Measurements from ENCODE around the gene ZCCHC12.

ZCCHC12 gene

DNA sequence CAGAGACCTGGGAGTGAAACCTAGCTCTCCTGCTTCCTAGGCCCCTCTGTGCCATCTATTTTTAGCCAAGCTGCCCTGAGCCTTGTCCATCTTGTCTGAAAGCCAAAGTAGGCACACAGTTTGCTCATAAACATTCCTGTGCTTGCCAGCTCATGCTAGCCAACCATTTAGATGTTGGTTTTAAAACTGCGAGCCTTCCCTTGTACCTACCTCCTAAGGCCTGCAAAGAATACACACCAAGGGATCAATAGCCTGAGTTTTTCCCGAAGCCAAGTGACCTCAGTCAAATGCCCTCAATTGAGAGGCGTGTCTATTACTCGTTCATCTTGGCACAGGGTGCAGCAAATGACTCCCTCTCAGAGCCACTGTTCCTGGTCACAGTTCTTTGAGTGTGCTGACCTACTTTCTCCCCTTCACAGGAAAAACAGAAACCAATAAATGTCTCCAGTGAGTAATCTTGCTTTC is 48.5 kb downstream of the ZCCHC12 start:
- DNase-seq (ENCODE audit: low read depth) = no peak
